HPDE6-E6E7 (cell line): Measurements from ENCODE around the gene R3HDM2.

ENCODE experiments used
- DNase-seq: peaks from one replicate; pipeline ENCODE4 v3.0.0; 2011; ENCODE audit warnings: missing footprints; ENCODE audit errors: extremely low spot score

Gene R3HDM2

GRCh38 chr12:57230381-57231155, 200.3 kb downstream of the R3HDM2 start:
- no peak for DNase-seq

GRCh38 chr12:57229634-57230380, 201.0 kb downstream of the R3HDM2 start, which contains the start of gene SHMT2:
Gene SHMT2, plus strand, starts transcription at chr12:57229711. Its CDS starts 68 bp downstream, at chr12:57229779.
- peak; percentile 99 for DNase-seq

- DNase-seq, result no peak
Observed at GRCh38 chr12:57229046-57229633, 201.7 kb downstream of the R3HDM2 start.

GRCh38 chr12:57227315-57228115, 203.3 kb downstream of the R3HDM2 start:
- no peak for DNase-seq

GRCh38 chr12:57226588-57227314, 204.1 kb downstream of the R3HDM2 start:
- DNase-seq, result no peak

GRCh38 chr12:57225680-57226210, 205.1 kb downstream of the R3HDM2 start:
- no peak for DNase-seq

- DNase-seq, result no peak
Observed at GRCh38 chr12:57224973-57225679, 205.7 kb downstream of the R3HDM2 start.

GRCh38 chr12:57224278-57224972, 206.4 kb downstream of the R3HDM2 start:
- DNase-seq, result no peak

- DNase-seq, result no peak
Observed at GRCh38 chr12:57223191-57224165, 207.4 kb downstream of the R3HDM2 start.

GRCh38 chr12:57222286-57223190, 208.3 kb downstream of the R3HDM2 start:
- DNase-seq, result no peak

GRCh38 chr12:57221169-57221917, 209.5 kb downstream of the R3HDM2 start:
- DNase-seq, result no peak

- DNase-seq, result no peak
Observed at GRCh38 chr12:57220770-57221168, 210.1 kb downstream of the R3HDM2 start.

- no peak for DNase-seq
Observed at GRCh38 chr12:57219993-57220754, 210.7 kb downstream of the R3HDM2 start.

- DNase-seq, result no peak
Observed at GRCh38 chr12:57219205-57219992, 211.4 kb downstream of the R3HDM2 start.
